ENCODE data around the gene SNAP47. TPM values are rescaled to one million over a fixed set of nuclear protein-coding genes. Genes with fewer than 3 reads are reported as not detected.

Gene SNAP47
- total RNA-seq, 1 experiment from 2014 or later: 39.4 TPM

GRCh38 chr1:227786673-227787512 lies 51.7 kb downstream of the SNAP47 start:
- Mint-ChIP-seq H3K27ac (ENCODE audit: unreplicated experiment) (peak overlapping the region; percentile 22), H3K9me3 (ENCODE audit: low read depth, unreplicated experiment) (no peaks in the 10 kb centered on the region), H3K4me1 (ENCODE audit: low read depth, unreplicated experiment) (peaks cover 14% of the 10 kb centered on the region), H3K4me3 (ENCODE audit: low read depth, unreplicated experiment) (peak overlapping the region; percentile 72), H3K27me3 (ENCODE audit: unreplicated experiment) (peaks cover 16% of the 10 kb centered on the region), H3K36me3 (ENCODE audit: insufficient read depth, unreplicated experiment) (peaks cover 32% of the 10 kb centered on the region)
- TF ChIP-seq, protein P1, sequence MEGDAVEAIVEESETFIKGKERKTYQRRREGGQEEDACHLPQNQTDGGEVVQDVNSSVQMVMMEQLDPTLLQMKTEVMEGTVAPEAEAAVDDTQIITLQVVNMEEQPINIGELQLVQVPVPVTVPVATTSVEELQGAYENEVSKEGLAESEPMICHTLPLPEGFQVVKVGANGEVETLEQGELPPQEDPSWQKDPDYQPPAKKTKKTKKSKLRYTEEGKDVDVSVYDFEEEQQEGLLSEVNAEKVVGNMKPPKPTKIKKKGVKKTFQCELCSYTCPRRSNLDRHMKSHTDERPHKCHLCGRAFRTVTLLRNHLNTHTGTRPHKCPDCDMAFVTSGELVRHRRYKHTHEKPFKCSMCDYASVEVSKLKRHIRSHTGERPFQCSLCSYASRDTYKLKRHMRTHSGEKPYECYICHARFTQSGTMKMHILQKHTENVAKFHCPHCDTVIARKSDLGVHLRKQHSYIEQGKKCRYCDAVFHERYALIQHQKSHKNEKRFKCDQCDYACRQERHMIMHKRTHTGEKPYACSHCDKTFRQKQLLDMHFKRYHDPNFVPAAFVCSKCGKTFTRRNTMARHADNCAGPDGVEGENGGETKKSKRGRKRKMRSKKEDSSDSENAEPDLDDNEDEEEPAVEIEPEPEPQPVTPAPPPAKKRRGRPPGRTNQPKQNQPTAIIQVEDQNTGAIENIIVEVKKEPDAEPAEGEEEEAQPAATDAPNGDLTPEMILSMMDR (IDR thresholded peaks at IDR 0.05; ENCODE audit: unreplicated experiment): no peak
- CTCF ChIA-PET: interaction anchor here (1.1 kb wide), 1 partner anchor 220 kb away, joined by 7 read pairs; the partner anchor contains the start of gene WNT3A
- intact Hi-C loops (cut with micrococcal nuclease; ENCODE audit: unreplicated experiment): loop anchor here (2.0 kb wide), 1 partner anchor 160 kb away; the partner anchor contains the start of gene WNT9A
- no peak for DNase-seq
- no TSS peak for BruUV-seq (replicated peaks)

- BruUV-seq (replicated peaks): no TSS peak
- H3K4me3 Mint-ChIP-seq (ENCODE audit: low read depth, unreplicated experiment): peak overlapping the region; percentile 72
- no peaks in the 10 kb centered on the region for H3K9me3 Mint-ChIP-seq (ENCODE audit: low read depth, unreplicated experiment)
- peak overlapping the region; percentile 22 for H3K27ac Mint-ChIP-seq (ENCODE audit: unreplicated experiment)
- intact Hi-C loops (cut with micrococcal nuclease; ENCODE audit: unreplicated experiment): loop anchor here (2.0 kb wide), 1 partner anchor 159 kb away; the partner anchor contains the start of gene WNT9A
- peaks cover 14% of the 10 kb centered on the region for H3K4me1 Mint-ChIP-seq (ENCODE audit: low read depth, unreplicated experiment)
- H3K36me3 Mint-ChIP-seq (ENCODE audit: insufficient read depth, unreplicated experiment): peaks cover 28% of the 10 kb centered on the region
- TF ChIP-seq, protein P1 (IDR thresholded peaks at IDR 0.05; ENCODE audit: unreplicated experiment): no peak
- peaks cover 16% of the 10 kb centered on the region for H3K27me3 Mint-ChIP-seq (ENCODE audit: unreplicated experiment)
- DNase-seq: peak; percentile 96
- CTCF ChIA-PET: interaction anchor here (0.6 to 1.1 kb wide), 4 partner anchors 12 to 1280 kb away, joined by 3 to 7 read pairs (median 4); partner anchors contain the start of gene WNT3A
These were observed 52.5 kb downstream of the SNAP47 start for GRCh38 chr1:227787513-227788270.

DNA sequence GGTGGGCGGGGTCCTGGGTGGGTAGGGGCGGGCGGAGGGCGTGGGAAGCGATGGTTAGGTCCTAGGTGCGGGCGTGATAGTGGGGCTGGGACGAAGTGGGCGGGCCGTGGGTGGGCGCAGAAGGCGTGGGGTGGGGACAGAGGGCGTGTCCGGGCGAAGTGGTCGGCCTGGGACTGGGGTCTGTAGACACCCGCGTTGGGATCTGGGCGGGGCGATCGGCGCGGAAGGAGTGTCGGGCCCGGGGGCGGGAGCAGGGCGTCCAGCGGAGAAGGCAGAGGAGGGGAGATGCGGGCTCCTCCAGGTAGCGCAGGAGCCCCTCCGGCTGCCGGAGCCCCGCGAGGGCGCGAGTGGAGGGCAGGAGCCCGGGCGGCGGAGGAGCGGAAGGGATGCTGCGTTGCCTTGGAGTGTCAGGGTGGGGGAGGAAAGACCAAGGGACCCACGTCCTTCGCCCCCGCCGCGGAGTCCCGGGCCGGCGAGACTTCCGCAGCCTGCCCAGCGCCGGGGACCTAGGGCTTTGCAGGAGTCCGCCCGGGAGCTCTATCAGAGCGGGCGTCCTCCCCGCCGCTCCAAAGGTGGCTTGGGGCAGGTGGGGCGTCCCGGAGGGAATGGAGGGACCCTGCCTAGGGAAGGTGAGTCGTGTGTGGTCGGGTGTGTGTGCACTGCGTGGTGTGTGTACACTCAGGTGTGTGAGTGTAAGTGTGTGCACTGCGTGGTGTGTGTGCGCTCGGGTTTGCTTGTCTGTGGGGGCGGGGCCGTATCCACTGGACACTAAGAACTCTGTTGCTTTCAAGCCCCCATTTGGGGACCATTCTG lies 53.2 kb downstream of the SNAP47 start:
- H3K9me3 Mint-ChIP-seq (ENCODE audit: low read depth, unreplicated experiment): no peaks in the 10 kb centered on the region
- peak; percentile 88 for DNase-seq
- H3K36me3 Mint-ChIP-seq (ENCODE audit: insufficient read depth, unreplicated experiment): peaks cover 28% of the 10 kb centered on the region
- TF ChIP-seq, protein P1 (IDR thresholded peaks at IDR 0.05; ENCODE audit: unreplicated experiment): no peak
- H3K4me1 Mint-ChIP-seq (ENCODE audit: low read depth, unreplicated experiment): peaks cover 14% of the 10 kb centered on the region
- peak overlapping the region; percentile 72 for H3K4me3 Mint-ChIP-seq (ENCODE audit: low read depth, unreplicated experiment)
- CTCF ChIA-PET: interaction anchor here (0.7 kb wide), 2 partner anchors 11 to 26 kb away, joined by 3 read pairs; no protein-coding TSS in a partner anchor
- H3K27ac Mint-ChIP-seq (ENCODE audit: unreplicated experiment): no peak overlapping the region
- no TSS peak for BruUV-seq (replicated peaks)
- intact Hi-C loops (cut with micrococcal nuclease; ENCODE audit: unreplicated experiment): no loop called here
- H3K27me3 Mint-ChIP-seq (ENCODE audit: unreplicated experiment): peaks cover 16% of the 10 kb centered on the region

Measured in Calu3 (cell line).